Stimulated activated CD8-positive, alpha-beta memory T cell treated with anti-CD3 and anti-CD28 coated beads, Interleukin-15, amount 100 ng/mL, for 24 hours (primary cell): ENCODE measurements around the gene MGAT4A.
"Not testable (repeated sequence)": the region's sequence is repeated elsewhere in the genome, so short reads cannot be mapped to it uniquely, and the experiment has no call there.

ENCODE experiments used
- DNase-seq: peaks from one replicate; pipeline ENCODE4 v3.0.0-alpha.2; 2020; ENCODE audit warnings: low read depth

The MGAT4A gene

GRCh38 chr2:98607104-98607503 is 123.8 kb downstream of the MGAT4A start:
- DNase-seq, result no peak

GRCh38 chr2:98606431-98606830 is 124.5 kb downstream of the MGAT4A start:
- DNase-seq, result no peak

GRCh38 chr2:98605076-98605475 is 125.9 kb downstream of the MGAT4A start:
- no peak for DNase-seq

GRCh38 chr2:98604547-98604946 is 126.4 kb downstream of the MGAT4A start:
- DNase-seq, result no peak

- no peak for DNase-seq
Measured at GRCh38 chr2:98601532-98602132, 129.3 kb downstream of the MGAT4A start.

- no peak for DNase-seq
Measured at GRCh38 chr2:98598781-98599428, 132.0 kb downstream of the MGAT4A start.

- DNase-seq, result not testable (repeated sequence)
Measured at GRCh38 chr2:98594665-98595064, 136.3 kb downstream of the MGAT4A start.

GRCh38 chr2:98592565-98592964 is 138.4 kb downstream of the MGAT4A start:
- no peak for DNase-seq

GRCh38 chr2:98589489-98589888 is 141.4 kb downstream of the MGAT4A start:
- no peak for DNase-seq

GRCh38 chr2:98588880-98589431 is 142.0 kb downstream of the MGAT4A start:
- no peak for DNase-seq

GRCh38 chr2:98586551-98587140 is 144.3 kb downstream of the MGAT4A start:
- no peak for DNase-seq

GRCh38 chr2:98585386-98585785 is 145.5 kb downstream of the MGAT4A start:
- DNase-seq, result no peak

GRCh38 chr2:98583816-98584618 is 146.9 kb downstream of the MGAT4A start:
- DNase-seq, result no peak

- DNase-seq, result no peak
Measured at GRCh38 chr2:98583276-98583675, 147.7 kb downstream of the MGAT4A start.

- no peak for DNase-seq
Measured at GRCh38 chr2:98582523-98582922, 148.4 kb downstream of the MGAT4A start.

GRCh38 chr2:98580656-98581284 is 150.2 kb downstream of the MGAT4A start:
- DNase-seq, result no peak

- DNase-seq, result no peak
Measured at GRCh38 chr2:98579926-98580325, 151.0 kb downstream of the MGAT4A start.

- no peak for DNase-seq
Measured at GRCh38 chr2:98578231-98578630, 152.7 kb downstream of the MGAT4A start.

GRCh38 chr2:98577313-98577712 is 153.6 kb downstream of the MGAT4A start:
- no peak for DNase-seq

- no peak for DNase-seq
Measured at GRCh38 chr2:98576666-98577312, 154.1 kb downstream of the MGAT4A start.

- DNase-seq, result no peak
Measured at GRCh38 chr2:98573426-98573825, 157.5 kb downstream of the MGAT4A start.
